ENCODE data around the gene ZNF780B. TPM values are rescaled to one million over a fixed set of nuclear protein-coding genes. Genes with fewer than 3 reads are reported as not detected.
"Not testable (repeated sequence)": the region's sequence is repeated elsewhere in the genome, so short reads cannot be mapped to it uniquely, and the experiment has no call there.

The ZNF780B gene
- total RNA-seq, 1 donor from 2014 or later: 11.4 TPM

DNA sequence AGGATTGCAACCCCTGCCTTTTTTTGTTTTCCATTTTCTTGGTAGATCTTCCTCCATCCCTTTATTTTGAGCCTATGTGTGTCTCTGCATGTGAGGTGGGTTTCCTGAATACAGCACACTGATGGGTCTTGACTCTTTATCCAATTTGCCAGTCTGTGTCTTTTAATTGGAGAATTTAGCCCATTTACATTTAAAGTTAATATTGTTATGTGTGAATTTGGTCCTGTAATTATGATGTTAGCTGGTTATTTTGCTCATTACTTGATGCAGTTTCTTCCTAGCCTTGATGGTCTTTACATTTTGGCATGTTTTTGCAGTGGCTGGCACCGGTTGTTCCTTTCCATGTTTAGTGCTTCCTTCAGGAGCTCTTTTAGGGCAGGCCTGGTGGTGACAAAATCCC is 14.3 kb downstream of the ZNF780B start:
- not testable (repeated sequence) for DNase-seq (ENCODE audit: low spot score)

- DNase-seq (ENCODE audit: low spot score): not testable (repeated sequence)
Observed at GRCh38 chr19:40038047-40038446, 18.0 kb downstream of the ZNF780B start.

- DNase-seq (ENCODE audit: low spot score): no peak
Observed at GRCh38 chr19:40035996-40036395, 20.0 kb downstream of the ZNF780B start.

GRCh38 chr19:40033989-40034560 is 22.0 kb downstream of the ZNF780B start:
- DNase-seq (ENCODE audit: low spot score): no peak

- no peak for DNase-seq (ENCODE audit: low spot score)
Observed at GRCh38 chr19:40026597-40026970, 29.4 kb downstream of the ZNF780B start.

- DNase-seq (ENCODE audit: low spot score): no peak
Observed at GRCh38 chr19:40025938-40026596, 30.0 kb downstream of the ZNF780B start.

- DNase-seq (ENCODE audit: low spot score): no peak
Observed at GRCh38 chr19:40023969-40024368, 32.1 kb downstream of the ZNF780B start.

DNA sequence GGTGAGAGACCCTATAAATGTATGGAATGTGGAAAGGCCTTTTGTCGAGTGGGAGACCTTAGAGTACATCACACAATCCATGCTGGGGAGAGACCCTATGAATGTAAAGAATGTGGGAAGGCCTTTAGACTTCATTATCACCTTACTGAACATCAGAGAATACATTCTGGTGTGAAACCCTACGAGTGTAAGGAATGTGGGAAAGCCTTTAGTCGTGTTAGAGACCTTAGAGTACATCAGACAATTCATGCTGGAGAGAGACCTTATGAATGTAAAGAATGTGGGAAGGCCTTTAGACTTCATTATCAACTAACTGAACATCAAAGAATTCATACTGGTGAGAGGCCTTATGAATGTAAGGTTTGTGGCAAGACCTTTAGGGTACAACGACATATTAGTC is 42.0 kb downstream of the ZNF780B start:
- no peak for DNase-seq (ENCODE audit: low spot score)

DNA sequence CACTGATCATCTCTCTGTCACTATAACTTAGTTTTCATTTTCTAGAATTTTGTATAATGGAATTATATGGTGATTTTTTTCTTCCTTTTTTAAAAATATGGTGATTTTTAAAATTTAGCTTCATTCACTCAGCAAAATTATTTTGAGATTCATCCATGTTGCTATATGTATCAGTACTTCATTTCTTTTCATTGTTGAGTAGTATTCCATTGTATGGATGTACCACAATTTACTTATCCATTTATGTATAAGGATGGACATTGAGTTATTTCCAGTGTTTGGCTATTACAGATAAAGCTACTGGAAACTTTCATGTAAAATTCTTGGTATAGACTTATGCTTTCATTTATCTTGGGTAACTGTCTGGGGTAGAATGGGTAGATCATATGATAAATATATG is 46.4 kb downstream of the ZNF780B start:
- no peak for DNase-seq (ENCODE audit: low spot score)

DNA sequence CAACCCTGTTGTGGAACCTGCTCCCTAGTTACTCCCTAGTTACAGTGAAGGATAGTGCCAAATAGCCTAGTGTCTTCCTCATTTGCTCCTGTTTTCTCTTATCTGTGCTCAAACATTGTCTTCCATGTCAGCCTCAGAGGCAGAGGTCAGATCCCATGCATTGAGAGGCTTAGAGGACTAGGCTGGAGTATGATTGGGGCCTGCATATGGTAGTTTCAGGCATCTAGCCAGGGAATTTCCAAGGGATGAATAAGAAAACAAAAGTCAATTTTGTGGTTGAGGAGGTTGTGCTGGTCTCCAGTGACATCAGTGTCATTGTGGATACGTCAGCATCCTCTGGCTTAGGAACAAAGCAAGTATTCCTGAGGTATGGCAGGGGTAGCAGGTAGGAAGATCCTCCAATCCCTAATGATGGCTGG is 49.7 kb downstream of the ZNF780B start:
- no peak for DNase-seq (ENCODE audit: low spot score)

- no peak for DNase-seq (ENCODE audit: low spot score)
Observed at GRCh38 chr19:40005691-40006272, 50.2 kb downstream of the ZNF780B start.

DNA sequence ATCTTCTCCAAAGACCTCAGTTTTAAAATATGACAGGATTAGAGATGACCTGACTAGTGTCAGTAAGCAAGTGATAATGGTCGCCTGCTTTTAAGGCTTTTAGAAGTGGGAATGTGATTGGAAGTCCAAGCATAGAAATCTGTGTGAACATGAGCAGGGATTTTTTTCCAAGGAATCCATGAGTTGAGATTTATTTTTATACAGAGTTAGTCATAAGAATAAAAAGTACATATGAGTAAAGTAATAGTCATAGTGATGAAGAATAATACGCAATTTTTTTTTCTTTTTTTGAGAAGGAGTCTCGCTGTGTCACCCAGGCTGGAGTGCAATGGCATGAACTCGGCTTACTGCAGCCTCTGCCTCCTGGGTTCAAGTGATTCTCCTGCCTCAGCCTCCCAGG is 57.5 kb downstream of the ZNF780B start:
- DNase-seq (ENCODE audit: low spot score): no peak

DNA sequence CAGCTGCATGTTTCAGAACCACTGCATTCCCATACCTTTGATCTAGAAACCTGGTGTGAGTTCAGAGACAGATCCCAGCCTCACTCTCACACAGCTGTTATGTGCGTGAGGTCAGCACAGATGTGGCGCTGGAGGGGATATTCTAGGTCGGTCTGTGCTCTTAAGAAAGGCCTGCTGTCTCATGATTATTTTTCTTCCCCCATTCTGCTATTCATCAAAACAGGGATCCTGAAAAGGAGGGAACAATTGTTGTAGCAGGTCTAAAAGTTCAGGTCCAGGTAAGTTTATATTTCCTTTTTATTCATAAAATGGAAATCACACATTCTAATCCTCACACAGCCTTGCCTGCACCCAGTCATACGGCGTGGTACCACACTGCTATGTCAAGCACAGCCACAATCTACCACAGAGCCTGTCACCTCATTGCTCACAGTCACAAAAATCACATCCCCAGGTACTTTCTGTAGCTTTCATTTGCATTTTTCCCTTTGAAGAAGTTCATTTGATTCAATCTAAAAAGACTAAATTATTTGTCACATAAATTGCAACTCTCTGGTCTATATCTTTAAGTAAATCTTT is 58.3 kb downstream of the ZNF780B start:
- no peak for DNase-seq (ENCODE audit: low spot score)

DNA sequence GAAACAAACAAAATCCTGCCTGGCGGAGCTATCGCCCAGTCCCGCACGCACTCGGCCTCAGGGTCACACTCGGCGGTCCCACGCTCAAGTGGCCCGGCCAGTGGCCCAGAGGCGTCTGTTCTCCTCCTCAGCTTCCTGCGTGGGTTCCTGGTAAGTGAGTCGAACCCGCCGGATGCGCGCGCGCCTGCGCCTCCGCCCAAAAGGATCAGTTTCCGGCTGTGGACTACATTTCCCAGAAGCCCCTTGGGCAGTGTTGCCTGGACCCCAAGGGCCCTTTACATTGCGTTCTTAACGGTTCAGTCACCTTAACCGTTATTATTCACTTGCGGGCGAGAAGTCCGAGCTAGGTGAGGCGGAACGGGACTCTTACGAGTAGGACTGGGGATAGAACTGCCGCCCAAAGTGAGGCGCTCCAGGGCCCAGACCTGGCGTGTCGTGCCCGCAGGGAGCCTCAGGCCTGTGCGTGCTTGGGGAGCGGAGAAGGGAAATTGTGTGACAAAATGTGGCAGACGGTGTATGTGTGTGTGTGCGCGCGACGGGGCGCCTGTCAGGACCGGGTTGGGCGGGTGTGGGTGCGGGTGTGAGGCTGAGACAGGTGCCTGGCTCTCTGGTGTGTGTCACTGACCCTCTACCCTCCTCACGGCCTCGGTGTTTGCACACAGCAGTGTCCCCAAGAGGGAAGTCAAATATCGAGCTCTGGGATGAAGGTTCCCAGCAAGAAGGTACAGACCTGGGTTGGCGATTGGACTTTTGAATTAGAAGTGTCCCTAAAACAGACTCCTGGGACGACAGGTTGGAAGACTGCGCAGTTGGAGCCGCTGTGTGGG is 59.0 kb downstream of the ZNF780B start, which contains the start of gene ZNF546:
Gene ZNF546 (plus strand): TSS at position 250 of the 827 bp plus-strand sequence. CDS start 1,267 bp downstream, outside the sequence.
- DNase-seq (ENCODE audit: low spot score): peak; percentile 98

GRCh38 chr19:39996218-39996810 is 59.7 kb downstream of the ZNF780B start:
- no peak for DNase-seq (ENCODE audit: low spot score)

DNA sequence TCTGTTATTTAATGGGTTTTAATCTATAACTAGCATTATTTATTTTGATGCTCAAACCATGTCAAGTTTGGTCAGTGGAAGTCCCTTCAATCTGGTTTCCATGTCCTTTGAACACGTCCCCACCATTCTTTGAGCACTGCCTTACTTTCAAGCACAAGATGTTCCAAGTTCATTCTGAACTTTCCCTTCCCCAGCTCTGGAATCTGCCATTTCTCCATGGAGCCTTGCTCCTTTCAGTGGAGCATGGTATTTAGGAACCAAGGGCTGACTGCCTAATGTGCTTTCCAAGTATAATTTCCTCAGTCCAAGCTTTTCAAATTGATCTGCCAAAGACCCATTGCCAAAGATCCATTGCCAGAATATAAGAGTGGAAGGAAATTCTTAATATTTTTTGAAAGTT is 60.2 kb downstream of the ZNF780B start:
- DNase-seq (ENCODE audit: low spot score): no peak

- no peak for DNase-seq (ENCODE audit: low spot score)
Observed at GRCh38 chr19:39994361-39994760, 61.7 kb downstream of the ZNF780B start.

GRCh38 chr19:39993605-39994004 is 62.4 kb downstream of the ZNF780B start:
- DNase-seq (ENCODE audit: low spot score): no peak

GRCh38 chr19:39987596-39987995 is 68.4 kb downstream of the ZNF780B start:
- no peak for DNase-seq (ENCODE audit: low spot score)

DNA sequence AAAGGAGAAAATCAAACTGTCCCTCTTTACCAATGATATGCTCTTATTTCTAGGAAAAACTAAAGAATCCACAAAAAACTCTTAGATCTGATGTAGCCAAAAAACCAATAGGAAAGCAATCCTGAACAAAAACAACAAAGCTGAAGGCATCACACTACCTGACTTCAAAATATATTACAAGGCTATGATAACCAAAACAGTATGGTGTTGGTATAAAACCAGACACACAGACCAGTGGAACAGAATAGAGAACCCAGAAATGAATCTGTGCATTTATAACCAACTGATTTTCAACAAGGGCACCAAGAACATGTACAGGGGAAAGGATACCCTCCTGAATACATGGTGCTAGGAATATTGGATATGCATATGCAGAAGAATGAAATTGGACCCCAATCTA is 68.9 kb downstream of the ZNF780B start:
- DNase-seq (ENCODE audit: low spot score): no peak

- DNase-seq (ENCODE audit: low spot score): no peak
Observed at GRCh38 chr19:39986643-39987042, 69.4 kb downstream of the ZNF780B start.

Measured in mesenteric fat pad (tissue), 1 donor.